ENCODE results near the gene KIF26A.

DNA sequence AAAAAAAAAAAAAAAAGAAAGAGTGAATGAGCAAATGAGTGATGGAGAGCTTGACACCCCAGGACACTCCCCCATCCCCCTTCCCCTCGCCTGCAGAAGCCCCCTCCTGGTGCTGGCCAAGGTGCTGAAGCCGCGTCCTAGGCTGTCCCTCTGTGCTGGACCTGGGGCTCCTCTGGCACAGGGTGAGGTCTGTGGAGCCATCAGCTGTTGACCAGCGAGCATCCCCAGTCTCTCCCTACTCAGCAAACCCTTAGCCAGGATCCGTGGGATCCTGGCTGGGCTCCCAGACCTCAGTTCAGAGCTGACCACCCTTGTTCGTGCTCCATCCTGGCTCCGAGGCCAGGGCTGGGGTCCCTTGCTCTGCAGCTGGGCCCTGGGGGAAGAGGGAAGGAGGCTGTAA lies 5.4 kb upstream of the KIF26A start:
- TF ChIP-seq, protein P1, sequence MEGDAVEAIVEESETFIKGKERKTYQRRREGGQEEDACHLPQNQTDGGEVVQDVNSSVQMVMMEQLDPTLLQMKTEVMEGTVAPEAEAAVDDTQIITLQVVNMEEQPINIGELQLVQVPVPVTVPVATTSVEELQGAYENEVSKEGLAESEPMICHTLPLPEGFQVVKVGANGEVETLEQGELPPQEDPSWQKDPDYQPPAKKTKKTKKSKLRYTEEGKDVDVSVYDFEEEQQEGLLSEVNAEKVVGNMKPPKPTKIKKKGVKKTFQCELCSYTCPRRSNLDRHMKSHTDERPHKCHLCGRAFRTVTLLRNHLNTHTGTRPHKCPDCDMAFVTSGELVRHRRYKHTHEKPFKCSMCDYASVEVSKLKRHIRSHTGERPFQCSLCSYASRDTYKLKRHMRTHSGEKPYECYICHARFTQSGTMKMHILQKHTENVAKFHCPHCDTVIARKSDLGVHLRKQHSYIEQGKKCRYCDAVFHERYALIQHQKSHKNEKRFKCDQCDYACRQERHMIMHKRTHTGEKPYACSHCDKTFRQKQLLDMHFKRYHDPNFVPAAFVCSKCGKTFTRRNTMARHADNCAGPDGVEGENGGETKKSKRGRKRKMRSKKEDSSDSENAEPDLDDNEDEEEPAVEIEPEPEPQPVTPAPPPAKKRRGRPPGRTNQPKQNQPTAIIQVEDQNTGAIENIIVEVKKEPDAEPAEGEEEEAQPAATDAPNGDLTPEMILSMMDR (IDR thresholded peaks at IDR 0.05): no peak
- TF ChIP-seq POLR2A (IDR thresholded peaks at IDR 0.05): no peak

Data from breast epithelium (tissue), 3 donors.